HG03064 (cell line): ENCODE results near the gene SNX9.
"Not testable (repeated sequence)": the region's sequence is repeated elsewhere in the genome, so short reads cannot be mapped to it uniquely, and the experiment has no call there.

Source experiments
- ATAC-seq: cut with Tn5 transposase; IDR thresholded peaks from one replicate; pipeline ENCODE4 v1.9.1; 2021; ENCODE audit warnings: low read depth; ENCODE audit not compliant: unreplicated experiment

SNX9 gene

GRCh38 chr6:157908369-157909281, 85.6 kb downstream of the SNX9 start:
- no peak for ATAC-seq

DNA sequence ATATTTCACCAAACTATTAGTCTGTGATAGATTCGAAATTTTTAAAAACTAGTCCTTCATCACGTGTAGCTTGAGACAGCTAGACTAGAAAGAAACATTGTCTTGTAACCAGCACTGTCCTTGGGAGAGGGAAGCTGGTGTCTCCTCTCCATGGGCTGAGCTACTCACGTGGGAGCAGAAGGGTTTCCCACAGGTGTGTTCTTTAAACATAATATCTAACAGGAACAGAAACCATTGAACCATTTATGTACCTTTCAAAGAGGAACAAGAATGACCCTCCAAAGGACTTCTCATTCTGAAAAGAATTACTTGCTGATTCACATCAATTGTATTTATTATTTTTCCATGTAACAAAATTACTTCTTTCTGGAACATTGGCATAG, 86.2 kb downstream of the SNX9 start:
- ATAC-seq, result no peak

DNA sequence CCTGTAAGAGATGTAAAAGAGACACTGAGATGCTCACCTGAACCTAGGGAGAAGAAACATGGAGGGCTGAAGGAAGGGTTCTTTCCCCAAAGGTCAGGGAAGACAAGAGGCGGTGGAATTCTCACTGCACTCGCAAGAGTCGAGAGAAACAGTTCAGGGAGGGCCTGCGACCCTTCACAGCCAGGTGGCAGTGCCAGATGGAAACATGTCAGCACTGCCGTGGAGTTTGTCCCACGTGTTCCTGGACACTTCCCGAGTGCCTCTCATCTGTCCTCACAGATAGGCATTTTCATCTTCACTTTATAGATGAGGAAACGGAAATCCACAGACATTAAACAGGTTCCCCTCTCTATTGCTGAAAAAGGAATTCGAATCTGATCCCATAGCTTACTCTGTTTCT, 88.2 kb downstream of the SNX9 start:
- no peak for ATAC-seq

DNA sequence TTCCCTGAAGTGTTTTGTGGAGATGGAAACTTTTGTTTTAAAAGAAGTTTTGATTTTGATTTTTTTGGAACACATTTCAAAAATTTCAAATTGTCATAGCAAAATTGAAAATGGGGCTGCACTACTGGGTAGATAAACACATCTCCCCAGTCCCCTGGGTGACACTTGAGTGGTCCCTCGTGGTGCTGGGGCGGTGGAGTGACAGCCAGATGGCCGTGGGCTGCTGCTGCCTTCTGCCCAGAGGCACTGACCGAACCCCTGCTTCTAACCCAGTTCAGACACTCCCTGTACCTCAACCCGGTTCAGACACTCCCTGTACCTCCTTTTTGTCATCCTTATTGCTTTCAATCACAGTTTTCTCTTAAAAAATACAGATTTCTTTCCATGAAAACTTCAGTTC, 88.7 kb downstream of the SNX9 start:
- ATAC-seq, result no peak

DNA sequence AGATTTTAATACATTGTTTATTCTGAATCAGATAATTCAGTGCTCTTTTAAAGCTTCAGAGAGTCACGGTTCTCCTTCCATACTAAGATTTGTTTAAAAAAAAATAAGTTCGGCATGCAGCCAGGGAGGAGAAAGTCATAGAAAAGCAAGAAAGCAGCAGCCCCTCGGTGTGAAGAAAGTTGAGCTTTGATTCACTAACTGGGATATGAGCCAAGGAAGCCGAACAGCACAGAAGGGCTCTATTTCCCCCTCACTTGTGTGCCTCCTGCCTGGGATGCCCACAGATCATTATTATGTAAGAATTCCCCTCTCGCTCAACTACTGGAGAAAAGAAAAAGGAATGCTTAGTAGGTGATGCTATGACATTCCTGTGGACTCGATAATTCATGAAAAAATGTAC, 89.3 kb downstream of the SNX9 start:
- no peak for ATAC-seq

GRCh38 chr6:157921685-157922367, 98.8 kb downstream of the SNX9 start:
- ATAC-seq, result no peak

DNA sequence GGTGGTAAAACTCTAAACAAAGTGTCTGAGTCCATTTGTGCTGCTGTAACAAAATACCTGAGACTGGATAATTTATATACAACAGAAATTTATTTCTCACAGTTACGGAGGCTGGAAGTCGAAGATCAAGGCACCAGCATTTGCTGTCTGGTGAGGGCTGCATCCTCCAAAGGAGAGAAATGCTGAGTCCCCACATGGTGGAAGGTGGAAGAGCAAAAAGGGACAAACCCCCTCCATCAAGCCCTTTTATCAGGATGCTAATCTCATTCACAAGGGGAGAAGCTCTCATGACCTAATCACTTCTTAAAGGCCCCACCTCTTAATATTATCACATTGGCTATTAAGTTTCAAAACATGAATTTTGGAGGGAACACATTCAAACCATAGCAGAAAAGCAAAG, 102.7 kb downstream of the SNX9 start:
- no peak for ATAC-seq

GRCh38 chr6:157927011-157927410, 104.0 kb downstream of the SNX9 start:
- ATAC-seq, result no peak

- no peak for ATAC-seq
Observed at GRCh38 chr6:157928428-157928827, 105.4 kb downstream of the SNX9 start.

DNA sequence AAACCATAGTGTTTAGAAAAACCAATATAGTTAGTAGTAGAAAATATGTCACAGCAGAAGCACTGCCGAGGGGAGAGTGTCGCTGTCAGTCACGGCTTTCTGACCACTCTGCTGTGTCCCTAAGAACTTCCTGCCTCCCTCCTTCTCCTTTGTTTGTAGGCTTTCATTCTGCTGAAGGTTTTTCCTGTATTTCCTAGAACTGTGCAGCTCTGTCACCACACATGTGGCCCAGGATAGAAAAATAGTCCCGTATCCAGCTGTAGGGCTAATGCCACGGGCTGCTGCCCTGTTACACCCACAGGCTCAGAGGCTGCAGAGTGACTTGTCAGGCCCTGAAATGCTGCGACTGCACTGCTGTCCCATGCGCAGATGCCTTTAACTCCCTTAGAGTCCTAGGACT, 106.0 kb downstream of the SNX9 start:
- ATAC-seq, result no peak

DNA sequence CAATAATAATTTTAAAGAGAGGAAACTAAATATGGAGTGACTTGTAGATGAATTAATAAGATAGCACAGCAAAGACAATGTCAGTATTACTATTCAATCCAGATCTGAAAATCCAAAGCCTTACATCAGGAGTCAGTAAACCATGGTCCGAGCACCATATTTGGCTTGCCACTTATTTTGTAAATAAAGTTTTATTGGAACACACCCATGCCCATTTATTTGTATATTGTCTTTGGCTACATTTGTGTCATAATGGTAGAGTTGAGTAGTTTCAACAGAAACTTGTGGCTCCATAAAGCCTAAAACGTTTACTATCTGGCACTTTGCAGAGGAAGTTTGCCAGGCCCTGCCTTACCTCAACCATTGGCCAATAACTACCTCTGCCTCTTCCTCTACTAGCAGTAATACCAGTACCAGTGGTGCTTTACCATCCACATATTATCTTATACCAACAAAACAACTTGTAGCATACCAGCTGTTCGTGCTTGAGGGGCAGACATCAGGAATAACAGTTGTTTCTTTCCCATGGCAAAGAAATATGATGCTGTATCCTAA, 106.8 kb downstream of the SNX9 start:
- no peak for ATAC-seq

DNA sequence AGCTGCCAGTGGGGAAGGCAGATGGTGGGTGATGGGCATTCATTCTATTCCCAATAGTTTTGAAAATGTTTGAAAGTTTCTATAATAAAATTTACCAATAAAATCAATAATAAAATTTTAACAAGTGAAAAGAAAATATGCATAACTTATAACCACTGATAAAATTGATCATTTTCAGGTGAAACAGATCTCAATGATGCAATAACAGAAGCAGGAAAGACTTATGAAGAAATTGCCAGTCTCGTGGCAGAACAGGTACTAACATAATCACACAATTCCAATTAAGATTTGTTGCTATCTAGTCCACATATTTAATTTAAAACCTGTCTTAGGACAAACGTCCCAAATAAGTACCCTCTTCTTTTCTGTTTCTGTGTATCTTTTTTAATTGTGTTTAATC, 112.7 kb downstream of the SNX9 start:
- ATAC-seq, result no peak

GRCh38 chr6:157937318-157937717, 114.3 kb downstream of the SNX9 start:
- no peak for ATAC-seq

DNA sequence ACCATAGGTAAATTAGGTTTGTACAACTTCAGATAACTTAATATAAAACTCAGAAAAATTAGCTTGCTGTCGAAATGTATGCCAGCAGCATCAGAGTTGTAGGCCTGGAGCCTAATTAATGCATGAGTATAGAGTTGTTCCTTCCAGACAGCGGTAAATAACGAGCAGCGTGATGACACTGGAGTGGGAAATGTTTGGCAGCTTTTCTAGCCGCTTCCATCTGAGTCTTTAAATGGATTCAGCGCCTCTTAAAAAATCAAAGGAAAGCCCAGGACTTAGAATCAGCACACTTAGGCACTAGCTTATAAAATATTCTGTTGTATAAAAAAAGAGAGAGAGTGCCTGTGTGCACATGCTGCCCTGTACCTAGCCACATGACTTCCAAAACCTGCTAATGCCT, 114.9 kb downstream of the SNX9 start:
- no peak for ATAC-seq

GRCh38 chr6:157940375-157941036, 117.5 kb downstream of the SNX9 start:
- not testable (repeated sequence) for ATAC-seq

- ATAC-seq, result no peak
Observed at GRCh38 chr6:157941101-157941863, 118.2 kb downstream of the SNX9 start.

GRCh38 chr6:157942351-157942750, 119.3 kb downstream of the SNX9 start:
- ATAC-seq, result no peak

GRCh38 chr6:157943249-157943963, 120.4 kb downstream of the SNX9 start:
- no peak for ATAC-seq

DNA sequence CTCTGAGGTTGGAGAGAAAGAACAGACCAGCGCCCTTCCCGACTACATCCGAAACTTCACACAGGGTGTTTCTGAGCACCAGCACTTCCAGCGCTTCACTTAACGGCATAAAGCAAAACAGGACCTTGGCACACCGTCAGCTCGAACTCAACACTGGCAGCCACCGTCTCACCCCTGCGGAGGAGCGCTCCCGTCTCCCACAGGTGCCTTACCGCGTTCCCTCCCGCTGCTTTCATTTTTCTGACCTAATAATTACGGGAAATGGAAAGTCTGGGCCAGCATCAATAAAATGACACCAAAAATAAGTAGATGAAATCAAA, 120.9 kb downstream of the SNX9 start:
- ATAC-seq, result no peak
